Activated CD8-positive, alpha-beta memory T cell treated with anti-CD3 and anti-CD28 coated beads for 24 hours (primary cell): ENCODE results near the gene SLC6A12.
A peak's percentile ranks its signal among the peaks of the same experiment; 100 is the strongest.

Experiments
- DNase-seq: peaks from one replicate; pipeline ENCODE4 v3.0.0-alpha.2; 2020

SLC6A12 gene

GRCh38 chr12:157644-158043, 56.3 kb downstream of the SLC6A12 start:
- no peak for DNase-seq

DNA sequence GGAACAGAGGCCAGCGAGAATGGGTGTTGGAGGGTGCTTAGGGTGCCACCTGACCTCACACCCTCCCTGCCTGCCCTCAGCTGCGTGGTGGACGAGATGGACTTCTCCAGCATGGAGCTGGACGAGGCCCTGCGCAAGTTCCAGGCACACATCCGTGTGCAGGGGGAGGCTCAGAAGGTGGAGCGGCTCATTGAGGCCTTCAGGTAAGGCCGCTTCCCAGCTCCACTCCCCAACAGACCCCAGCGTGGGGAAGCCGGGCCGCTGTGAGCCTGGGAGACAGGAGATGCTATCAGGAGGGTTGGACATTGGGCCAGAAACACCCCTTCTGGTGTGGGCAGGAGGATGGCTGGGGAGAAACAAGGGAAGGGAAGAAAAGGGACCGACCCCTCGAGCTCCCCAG, 57.0 kb downstream of the SLC6A12 start:
- DNase-seq, result no peak

GRCh38 chr12:155646-156045, 58.3 kb downstream of the SLC6A12 start:
- DNase-seq, result no peak

GRCh38 chr12:155006-155405, 59.0 kb downstream of the SLC6A12 start:
- no peak for DNase-seq

GRCh38 chr12:154058-154457, 59.9 kb downstream of the SLC6A12 start:
- no peak for DNase-seq

DNA sequence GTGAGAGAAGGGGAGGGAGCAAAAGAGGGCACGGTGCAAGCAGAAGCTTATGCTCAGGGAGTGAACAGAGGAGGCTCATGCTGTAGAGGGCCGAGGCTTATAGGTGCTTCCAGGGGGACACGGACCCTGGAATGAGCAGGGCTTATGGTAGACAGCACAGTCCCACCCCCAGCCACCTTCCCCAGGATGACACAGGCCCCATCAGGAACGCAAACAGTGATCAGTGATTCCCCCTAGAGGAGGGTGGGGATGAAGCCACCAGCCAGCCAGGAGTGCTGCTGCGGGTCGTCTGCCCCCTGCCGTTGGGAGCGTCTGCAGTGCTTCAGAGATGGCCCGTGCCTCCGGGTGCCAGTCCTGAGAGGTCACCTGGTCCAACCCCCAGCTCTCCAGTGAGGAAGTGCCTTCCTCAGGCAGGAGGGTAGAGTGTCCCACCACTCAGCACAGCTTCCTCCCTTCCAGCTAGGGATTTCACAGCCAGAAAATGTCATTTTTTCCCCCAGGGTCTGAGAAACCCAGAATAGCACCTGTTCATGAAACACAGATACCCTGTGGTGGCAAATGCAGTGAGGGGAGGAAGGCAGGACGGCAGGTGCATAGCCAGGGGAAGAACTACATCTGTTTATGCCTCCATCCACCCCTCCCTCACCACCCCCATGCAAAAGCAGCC, 60.7 kb downstream of the SLC6A12 start:
- peak; percentile 79 for DNase-seq

DNA sequence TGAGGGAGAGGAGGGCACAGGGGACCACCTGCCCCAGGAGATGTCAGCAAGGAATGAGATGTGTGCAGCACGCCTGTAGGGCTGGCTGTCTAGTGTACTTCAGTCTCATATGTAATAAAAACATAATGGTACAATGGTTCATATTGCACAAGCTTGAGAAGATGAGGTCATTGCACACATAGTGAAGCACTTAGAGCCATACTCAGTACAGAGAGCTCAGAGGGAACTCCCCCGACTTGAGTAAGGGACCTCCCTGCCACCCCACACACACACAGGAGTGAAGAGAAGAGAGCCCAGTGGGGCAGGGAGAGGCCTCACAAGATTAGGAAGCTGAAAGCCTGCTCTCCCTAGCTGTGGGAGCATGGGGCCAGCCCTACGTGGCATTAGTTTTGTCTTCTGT, 61.5 kb downstream of the SLC6A12 start:
- DNase-seq, result no peak

DNA sequence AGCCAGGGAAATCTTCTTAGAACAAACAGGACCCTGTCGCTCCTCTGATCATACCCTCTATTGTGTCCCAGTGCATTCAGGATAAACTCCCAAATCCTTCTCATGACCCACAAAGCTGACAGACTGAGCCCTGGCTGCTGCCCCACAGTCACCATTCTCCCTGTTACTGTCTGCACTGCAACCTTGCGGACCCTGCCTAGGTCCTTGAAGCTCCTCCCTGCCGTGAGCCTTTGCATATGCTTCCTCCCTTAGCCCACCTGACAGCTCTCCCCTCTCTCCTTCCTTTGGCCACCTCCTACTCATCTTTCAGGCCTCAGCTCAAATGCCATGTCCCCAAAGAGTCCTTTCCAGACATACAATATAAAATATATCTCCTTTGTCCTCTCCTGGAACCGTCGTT, 62.4 kb downstream of the SLC6A12 start:
- no peak for DNase-seq

- DNase-seq, result no peak
Observed at GRCh38 chr12:148676-149416, 65.1 kb downstream of the SLC6A12 start.

GRCh38 chr12:147242-147641, 66.7 kb downstream of the SLC6A12 start:
- DNase-seq, result no peak

- no peak for DNase-seq
Observed at GRCh38 chr12:145369-145960, 68.5 kb downstream of the SLC6A12 start.

DNA sequence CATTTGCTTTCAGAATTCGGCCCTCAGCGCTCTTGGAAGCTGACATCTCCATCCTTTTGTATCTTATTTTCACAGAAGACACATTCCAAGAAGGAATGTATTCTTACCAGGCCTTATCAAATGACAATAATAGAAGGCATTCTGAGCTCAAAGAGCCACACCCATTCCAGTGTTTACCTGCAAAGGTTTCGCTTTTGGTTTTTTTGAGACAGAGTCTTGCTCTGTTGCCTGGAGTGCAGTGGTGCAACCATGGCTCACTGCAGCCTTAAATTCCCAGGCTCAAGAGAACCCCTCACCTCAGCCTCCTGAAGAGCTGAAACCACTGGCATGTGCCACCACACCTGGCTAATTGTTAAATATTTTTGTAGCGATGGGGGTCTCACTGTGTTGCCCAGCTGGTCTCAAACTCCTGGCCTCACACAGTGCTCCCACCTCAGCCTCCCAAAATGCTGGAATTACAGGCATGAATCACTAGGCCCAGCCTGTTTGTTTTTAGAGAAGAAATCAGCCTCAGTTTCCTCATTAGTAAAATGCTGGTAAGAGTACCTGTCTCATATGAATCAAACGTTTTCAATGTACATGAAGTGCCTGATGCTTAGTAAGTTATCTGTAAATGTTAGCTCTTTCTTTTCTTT, 69.2 kb downstream of the SLC6A12 start:
- DNase-seq, result no peak

DNA sequence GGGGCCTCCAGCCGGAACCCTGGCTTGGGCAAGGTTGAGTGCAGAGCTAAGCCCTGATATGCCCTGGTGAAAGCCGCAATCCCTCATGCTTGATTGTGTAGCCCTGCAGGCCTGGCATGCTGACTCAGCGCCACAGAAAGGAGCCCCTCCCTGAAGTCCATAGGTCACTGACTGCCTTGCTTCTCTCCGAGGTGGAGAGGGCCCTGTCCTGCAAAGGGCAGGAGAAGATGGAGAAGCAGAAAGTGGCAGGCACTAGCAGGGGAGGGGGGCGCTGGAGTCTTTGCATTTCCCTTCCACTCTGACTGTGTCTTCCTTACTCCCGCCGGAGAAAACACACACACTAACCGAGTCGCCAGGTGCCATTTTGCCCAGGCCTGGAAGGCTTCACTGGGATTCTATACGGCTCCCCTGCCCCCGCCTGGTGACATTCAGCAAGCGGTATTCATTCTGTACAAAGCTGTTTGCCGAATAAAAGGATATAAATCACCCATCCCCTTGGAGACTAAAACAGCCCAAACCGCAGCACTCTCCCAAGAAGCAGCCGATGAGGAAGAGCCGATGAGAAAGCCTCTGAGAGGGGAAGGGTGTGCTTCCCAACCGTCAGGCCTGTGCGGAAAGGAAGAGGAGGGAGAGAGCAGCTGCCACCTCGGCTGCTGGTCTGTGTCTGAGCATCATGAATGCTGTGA, 69.8 kb downstream of the SLC6A12 start:
- no peak for DNase-seq

DNA sequence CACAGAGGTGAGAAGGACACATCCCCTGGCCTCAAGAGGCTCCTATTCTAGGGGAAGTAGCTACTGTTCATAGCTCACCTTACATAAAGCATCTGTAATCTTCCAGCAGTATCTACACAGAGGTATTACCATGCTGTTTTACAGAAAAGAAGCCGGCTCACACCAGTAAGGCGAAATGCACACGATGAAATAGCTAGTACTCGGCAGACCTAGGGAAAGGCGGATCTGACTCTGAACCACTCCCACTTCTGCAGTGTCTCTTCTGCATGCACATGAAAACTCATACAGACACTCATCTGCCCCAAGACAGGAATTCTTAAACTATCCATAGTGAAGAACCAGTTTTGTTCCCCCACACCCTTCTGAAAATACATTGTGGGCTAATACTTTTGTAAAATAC, 73.8 kb downstream of the SLC6A12 start:
- DNase-seq, result no peak
